ENCODE data around the gene NIT1.
"Not testable (repeated sequence)": the region's sequence is repeated elsewhere in the genome, so short reads cannot be mapped to it uniquely, and the experiment has no call there.

The NIT1 gene

DNA sequence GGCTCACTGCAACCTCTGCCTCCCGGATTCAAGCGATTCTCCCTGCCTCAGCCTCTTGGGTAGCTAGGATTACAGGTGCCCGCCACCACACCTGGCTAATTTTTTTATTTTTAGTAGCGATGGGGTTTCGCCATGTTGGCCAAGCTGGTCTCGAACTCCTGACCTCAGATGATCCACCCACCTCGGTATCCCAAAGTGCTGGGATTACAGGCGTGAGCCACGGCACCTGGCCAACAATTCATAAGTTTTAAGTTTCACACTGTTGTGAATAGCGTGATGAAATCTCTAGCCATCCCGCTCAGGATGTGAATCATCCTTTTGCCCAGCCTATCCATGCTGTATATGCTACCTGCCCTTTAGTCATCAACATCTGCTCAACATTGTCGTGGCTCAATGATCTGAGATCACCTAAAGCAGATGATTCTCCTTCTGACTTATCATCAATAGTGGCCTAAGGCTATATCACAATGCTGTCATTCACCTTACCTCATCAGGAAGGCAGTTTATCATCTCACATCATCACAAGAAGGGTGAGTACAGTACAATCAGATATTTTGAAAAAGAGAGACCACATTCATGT is 2.7 kb upstream of the NIT1 start:
- no peak for DNase-seq

DNA sequence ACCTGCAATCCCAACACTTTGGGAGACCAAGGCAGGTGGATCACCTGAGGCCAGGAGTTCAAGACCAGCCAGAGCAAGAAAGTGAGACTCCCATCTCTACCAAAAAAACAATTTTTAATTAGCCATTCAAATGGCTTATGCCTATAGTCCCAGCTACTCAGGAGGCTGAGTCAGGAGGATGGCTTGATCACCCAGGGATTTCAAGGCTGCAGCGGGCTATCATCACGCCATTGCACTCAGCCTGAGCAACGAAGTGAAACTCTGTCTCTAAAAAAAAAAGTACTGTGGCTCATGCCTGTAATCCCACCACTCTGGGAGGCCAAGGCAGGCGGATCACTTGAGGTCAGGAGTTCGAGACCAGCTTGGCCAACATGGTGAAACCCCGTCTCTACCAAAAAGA is 1.9 kb upstream of the NIT1 start:
- DNase-seq = not testable (repeated sequence)

DNA sequence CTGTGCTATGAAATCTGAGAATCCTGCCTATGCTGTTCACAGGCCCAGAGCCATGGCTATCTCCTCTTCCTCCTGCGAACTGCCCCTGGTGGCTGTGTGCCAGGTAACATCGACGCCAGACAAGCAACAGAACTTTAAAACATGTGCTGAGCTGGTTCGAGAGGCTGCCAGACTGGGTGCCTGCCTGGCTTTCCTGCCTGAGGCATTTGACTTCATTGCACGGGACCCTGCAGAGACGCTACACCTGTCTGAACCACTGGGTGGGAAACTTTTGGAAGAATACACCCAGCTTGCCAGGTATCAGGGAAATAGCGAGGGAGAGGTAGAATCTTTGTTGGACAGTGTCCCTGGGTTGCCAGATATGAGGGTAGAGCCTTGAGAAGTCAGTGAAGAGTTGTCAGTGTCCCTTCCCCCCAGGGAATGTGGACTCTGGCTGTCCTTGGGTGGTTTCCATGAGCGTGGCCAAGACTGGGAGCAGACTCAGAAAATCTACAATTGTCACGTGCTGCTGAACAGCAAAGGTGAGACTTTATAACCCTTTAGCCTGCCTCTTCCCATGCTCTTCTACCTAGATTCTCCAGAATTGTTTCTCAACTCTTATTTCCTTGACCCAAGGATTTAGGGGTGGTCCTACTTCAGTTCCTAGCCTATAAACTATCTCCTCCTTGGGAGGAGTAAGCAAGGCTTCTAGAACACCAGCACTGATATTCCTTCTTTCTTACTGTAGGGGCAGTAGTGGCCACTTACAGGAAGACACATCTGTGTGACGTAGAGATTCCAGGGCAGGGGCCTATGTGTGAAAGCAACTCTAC is 1.4 kb downstream of the NIT1 start:
- no peak for DNase-seq

DNA sequence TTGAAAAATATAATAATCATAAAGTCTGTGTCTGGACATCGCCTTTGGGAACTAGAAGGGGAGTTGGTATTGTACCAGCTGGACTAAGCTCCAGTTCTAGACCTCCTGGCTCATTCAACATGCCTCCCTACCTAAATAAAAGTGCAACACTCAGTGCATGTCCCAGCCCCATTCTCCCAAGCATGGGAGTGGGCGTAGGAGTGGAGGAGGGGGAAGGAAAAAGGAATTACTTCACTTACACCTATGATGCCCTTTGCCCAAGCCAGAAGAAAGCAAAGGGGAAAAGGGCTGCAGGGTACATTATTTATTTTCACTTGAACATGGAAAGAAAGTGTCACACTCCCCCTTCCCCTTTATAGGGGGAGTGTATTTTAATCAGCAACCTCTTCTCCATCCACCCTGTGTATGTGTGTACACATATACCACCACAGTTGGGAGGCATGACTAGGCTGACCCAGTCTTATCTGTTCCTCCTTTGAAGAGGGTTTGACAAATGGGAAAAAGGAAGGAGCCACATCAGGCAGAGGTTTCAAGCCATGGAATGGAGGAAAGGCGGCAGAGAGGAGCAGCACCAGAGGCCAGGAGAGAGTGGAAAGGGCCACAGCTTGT is 3.2 kb downstream of the NIT1 start:
- DNase-seq = no peak

DNA sequence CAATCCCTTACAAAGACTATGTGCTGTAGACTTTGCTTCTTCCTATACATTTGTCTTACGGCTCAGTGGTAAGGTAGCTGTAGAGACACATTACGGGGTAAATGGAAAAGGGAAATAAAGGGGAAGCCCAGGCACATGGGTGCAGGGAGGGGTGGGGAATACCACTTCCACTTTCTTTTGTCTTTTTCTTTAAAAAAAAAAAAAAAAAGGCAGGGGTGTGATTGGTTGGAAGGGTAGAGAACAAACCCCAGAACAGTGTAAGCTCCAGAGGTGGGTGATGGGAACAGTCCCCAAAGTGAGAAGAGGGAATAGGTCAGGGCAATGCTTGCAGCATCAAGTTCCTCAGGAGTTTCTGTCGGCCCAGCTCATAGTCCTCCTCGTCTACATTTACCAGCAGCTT is 3.9 kb downstream of the NIT1 start:
- no peak for DNase-seq

GRCh38 chr1:161122967-161123366 is 5.1 kb downstream of the NIT1 start:
- DNase-seq = no peak

GRCh38 chr1:161127649-161128048 is 9.7 kb downstream of the NIT1 start:
- DNase-seq = no peak

GRCh38 chr1:161128591-161129420 is 10.9 kb downstream of the NIT1 start:
- DNase-seq = no peak

DNA sequence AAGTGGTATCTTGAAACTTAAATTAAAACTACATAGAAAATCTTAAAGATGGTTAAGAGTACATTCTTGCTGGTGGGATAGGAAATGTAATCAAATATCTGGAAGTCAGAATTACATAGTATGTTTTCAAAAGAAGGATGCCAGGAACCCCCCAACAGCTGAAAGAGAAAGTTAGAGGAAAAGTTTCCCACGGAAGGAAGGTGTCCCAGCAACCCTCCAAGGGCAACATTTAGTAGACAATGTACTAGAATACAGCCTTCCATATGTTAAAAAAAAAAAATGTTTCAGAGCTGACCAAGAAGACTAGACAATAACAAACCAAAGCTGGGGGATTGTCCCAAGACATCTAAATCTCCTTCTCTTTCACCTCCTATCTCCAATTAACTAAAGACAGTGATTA is 12.4 kb downstream of the NIT1 start:
- no peak for DNase-seq

- DNase-seq = no peak
These were observed 13.9 kb downstream of the NIT1 start for GRCh38 chr1:161131523-161132409.

GRCh38 chr1:161132410-161133219 is 14.7 kb downstream of the NIT1 start, which contains the start of gene DEDD:
Gene DEDD (minus strand): TSS chr1:161132667. CDS start chr1:161124462, 8,205 bp downstream.
- DNase-seq = peak; percentile 93

DNA sequence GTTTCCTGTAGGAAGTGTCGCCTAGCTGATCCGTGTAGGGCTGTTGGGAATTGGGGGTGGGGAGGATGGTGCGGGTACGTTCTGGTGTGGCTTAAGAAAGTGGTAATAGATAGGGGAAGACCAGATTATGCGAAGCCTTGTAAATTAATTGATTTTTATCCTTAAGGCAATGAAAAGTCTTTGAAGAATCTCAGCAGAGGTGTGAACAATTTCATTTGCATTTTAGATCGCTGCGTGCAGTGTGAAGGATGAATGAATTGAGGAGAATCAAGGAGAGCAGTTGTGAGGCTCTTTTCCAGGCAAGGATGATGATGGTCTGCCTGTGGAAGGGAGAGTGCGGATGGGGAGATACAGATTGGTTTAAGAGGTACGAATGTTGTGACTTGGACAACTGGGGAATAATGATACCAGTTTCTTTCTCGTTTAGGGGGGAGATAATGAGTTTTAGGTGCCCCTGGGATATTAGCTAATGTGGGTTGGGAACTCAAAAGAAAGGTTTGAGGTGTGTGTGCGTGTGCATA is 15.4 kb downstream of the NIT1 start:
- DNase-seq = no peak

DNA sequence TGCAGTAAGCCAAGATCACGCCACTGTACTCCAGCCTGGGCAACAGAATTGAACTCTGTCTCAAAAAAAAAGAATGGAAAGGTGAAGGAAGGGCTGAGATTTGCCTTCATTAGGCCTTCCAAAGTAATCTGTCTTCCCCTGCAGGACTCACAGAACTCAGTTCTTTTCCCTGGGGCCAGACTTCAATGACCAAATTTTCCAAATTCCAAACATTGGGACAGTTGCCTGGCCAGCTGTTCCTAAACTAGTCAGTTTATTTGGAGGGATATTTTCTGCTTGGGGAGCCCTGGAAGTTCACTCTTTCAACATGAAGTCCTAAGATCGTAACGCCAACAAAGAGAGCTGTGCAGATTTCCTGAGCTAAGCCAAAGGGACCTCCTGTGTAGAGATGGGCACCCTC is 20.0 kb downstream of the NIT1 start:
- no peak for DNase-seq

DNA sequence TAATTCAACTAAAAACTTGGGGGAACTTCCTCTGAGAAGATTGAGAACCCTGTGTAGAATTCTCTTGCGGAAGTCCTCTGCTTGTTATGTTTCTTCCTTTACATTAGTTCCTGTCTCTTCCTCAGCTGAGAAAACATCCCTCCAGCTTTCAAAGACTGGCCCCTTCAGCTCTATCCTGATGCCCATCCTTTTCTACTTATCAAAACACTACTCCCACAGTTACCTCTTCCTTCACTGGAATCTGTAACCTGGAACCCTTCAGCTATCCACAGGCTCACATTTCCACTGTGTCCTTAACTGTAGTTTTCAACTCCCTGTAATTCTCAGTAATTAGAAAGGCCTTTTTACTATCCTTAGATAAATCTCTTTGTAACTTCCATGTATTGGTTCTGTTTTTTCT is 20.5 kb downstream of the NIT1 start:
- DNase-seq = no peak

DNA sequence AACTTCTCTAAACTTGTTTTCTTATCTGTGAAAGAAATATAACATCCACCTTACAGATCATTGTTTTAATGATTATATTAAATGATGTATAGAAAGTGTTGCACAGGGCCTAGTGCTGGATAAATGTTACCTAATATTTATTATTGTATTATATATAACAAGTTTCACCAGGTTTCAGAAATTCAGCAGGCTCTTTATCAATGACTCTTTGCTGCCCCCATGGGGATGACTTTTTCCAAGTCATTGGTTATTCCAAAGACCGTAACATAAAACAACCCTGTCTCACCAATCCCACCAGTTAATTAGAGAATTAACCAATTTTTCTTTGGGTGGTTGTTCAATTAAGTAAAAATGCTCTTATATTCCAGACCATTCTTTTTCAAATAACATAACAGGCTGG is 21.9 kb downstream of the NIT1 start:
- peak; percentile 45 for DNase-seq

DNA sequence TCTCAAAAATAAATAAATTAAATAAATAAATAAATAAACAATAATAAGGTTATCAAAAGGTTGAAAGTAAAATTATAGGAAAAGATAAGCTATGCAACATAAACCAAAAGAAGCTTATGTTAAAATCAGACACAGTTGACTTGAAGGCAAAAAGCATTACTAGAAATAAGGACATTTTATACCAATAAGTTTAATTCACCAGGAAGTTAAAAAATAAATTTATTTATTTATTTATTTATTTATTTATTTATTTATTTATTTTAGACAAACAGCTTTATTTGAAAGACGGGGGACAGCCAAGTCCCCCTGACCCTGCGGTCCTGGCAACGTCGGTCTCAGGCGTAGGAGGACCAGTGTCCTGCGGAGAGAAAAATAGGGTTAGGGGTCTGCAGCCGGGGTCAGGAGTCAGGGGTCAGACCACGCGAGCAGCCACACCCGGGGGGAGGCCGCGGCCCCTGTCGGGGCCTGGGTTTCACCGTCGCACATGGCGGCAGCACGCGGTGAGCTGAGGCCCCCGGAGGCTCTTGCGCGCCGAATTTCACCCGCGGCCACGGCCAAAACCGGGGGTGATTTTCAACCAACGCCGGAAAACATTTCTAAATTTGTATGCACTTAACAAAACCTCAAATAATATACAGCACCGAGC is 23.0 kb downstream of the NIT1 start:
- DNase-seq = no peak

- no peak for DNase-seq
These were observed 27.9 kb downstream of the NIT1 start for GRCh38 chr1:161145832-161146231.

DNA sequence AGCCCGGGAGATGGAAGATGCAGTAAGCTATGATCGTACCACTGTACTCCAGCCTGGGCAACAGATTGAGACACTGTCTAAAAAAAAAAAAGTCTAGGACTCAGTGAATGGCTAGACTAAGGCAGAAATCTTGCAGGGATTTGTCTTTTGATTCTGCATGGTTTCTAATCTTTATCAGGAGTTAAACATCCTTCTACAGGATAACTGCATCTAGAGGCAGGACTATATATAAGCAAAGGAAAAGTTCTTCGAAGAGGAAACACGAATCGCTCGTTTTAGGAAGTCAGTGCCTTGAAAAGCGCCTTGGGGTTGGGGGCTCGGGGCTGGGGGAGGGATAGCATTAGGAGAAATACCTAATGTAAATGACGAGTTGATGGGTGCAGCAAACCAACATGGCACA is 35.3 kb downstream of the NIT1 start:
- DNase-seq = no peak

GRCh38 chr1:161153682-161154337 is 35.9 kb downstream of the NIT1 start, which contains the start of gene UFC1:
Gene UFC1 (plus strand): TSS chr1:161153978. CDS start chr1:161153998, 20 bp downstream.
- peak; percentile 79 for DNase-seq

GRCh38 chr1:161157867-161158266 is 40.0 kb downstream of the NIT1 start:
- DNase-seq = no peak

Data from NCI-H2107 (cell line).